Suprapubic skin (tissue), 3 donors: ENCODE measurements around the gene COL5A2.

Experiments
- POLR2AphosphoS5 ChIP-seq, 3 donors: sonication (generic); formaldehyde crosslinking; IDR thresholded peaks; one replicate each; pipeline ENCODE4 v1.6.1; 2017; ENCODE audit warnings: antibody characterized with exemption in 3 of 3
- TF ChIP-seq, protein P1 (sequence below), 2 donors: fragments of 200-600 bp in 1 of 2; fragments of 450-650 bp in 1 of 2; sonication (generic) in 1 of 2; IDR thresholded peaks; one replicate each; pipeline ENCODE4 v1.5.1; 2016 to 2019; ENCODE audit warnings: antibody characterized with exemption in 2 of 2, mild to moderate bottlenecking in 1 of 2, moderate library complexity in 1 of 2

DNA sequence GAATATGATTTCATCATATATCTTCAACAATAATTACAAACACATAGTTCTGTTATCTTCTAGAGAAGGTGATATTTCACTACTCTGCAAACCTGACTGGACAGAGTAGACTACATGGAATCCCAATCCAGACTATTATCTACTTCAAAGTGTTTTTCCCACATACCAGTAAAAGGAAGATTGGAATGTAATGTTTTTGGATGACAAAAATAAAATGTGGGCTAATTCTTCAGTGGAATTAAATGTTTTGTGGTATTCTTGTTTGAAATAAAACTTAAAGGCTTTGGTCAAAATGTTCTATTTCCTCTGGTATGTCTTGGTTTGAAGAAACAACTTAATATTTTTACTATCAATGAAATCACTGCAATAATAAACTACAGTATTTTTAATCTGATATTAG, 22.1 kb downstream of the COL5A2 start:
- TF ChIP-seq, protein P1, sequence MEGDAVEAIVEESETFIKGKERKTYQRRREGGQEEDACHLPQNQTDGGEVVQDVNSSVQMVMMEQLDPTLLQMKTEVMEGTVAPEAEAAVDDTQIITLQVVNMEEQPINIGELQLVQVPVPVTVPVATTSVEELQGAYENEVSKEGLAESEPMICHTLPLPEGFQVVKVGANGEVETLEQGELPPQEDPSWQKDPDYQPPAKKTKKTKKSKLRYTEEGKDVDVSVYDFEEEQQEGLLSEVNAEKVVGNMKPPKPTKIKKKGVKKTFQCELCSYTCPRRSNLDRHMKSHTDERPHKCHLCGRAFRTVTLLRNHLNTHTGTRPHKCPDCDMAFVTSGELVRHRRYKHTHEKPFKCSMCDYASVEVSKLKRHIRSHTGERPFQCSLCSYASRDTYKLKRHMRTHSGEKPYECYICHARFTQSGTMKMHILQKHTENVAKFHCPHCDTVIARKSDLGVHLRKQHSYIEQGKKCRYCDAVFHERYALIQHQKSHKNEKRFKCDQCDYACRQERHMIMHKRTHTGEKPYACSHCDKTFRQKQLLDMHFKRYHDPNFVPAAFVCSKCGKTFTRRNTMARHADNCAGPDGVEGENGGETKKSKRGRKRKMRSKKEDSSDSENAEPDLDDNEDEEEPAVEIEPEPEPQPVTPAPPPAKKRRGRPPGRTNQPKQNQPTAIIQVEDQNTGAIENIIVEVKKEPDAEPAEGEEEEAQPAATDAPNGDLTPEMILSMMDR (IDR thresholded peaks at IDR 0.05): no peak
- no peak for TF ChIP-seq POLR2AphosphoS5 (IDR thresholded peaks at IDR 0.05)
